Measurements from ENCODE around the gene MUC2. TPM values are rescaled to one million over a fixed set of nuclear protein-coding genes. Genes with fewer than 3 reads are reported as not detected.

MUC2 gene
- total and polyA plus RNA-seq, 2 of the 13 experiments (the other 11 are each of a cell fraction or from before 2014, with no cell fraction given) = not detected

- BruUV-seq (replicated peaks) = no TSS peak
- no peak overlapping the region for H3K4me3 ChIP-seq (replicated peaks in 1 of 3; ENCODE audit: insufficient read depth in 1 of 3, low read depth in 2 of 3, low read length in 3 of 3)
- FAIRE-seq (no peak), ATAC-seq (no peak), DNase-seq (ENCODE audit: low spot score) (no peak)
- no peak overlapping the region for H3K27ac ChIP-seq (ENCODE audit: extremely low read length, insufficient read depth, low read length)
- H3K79me2 ChIP-seq (ENCODE audit: insufficient read depth, low read length) = no peaks in the 10 kb centered on the region
- POLR2A ChIA-PET = no interaction called here
- no peaks in the 10 kb centered on the region for H4K20me1 ChIP-seq (ENCODE audit: insufficient read depth, low read length)
- intact Hi-C loops (cut with micrococcal nuclease; ENCODE audit: unreplicated experiment) = no loop called here
- H3K27me3 ChIP-seq (ENCODE audit: control insufficient read depth in 1 of 2, insufficient read depth in 2 of 2, low read length in 2 of 2) = peaks cover 18 to 85% of the 10 kb centered on the region in 2 experiments
- TF ChIP-seq ZNF253 (CRISPR knock-in tag; IDR thresholded peaks at IDR 0.05; ENCODE audit: borderline replicate concordance) (no peak), LRRFIP1 (CRISPR knock-in tag; conservative IDR thresholded peaks at IDR 0.05) (no peak), CREB1 (IDR thresholded peaks at IDR 0.05) (0 out of 2 replicates have a peak, but pooled peaks have one; percentile 19), CREB1 (CRISPR knock-in tag; IDR thresholded peaks at IDR 0.05) (no peak), ZNF616 (CRISPR knock-in tag; IDR thresholded peaks at IDR 0.05; ENCODE audit: low read depth) (no peak), ZNF570 (CRISPR knock-in tag; IDR thresholded peaks at IDR 0.05; ENCODE audit: borderline replicate concordance) (no peak), SIN3B (IDR thresholded peaks at IDR 0.05; ENCODE audit: low read length) (no peak), ZNF598 (CRISPR knock-in tag; IDR thresholded peaks at IDR 0.05; ENCODE audit: borderline replicate concordance) (no peak)
- no peaks in the 10 kb centered on the region for H3K9me3 ChIP-seq (ENCODE audit: low read length)
- no peaks in the 10 kb centered on the region for H3K36me3 ChIP-seq (replicated peaks in 1 of 2; ENCODE audit: control insufficient read depth in 1 of 2, insufficient read depth in 2 of 2, low read length in 2 of 2)
- no peak overlapping the region for H3K4me2 ChIP-seq (ENCODE audit: low read depth, low read length)
- CTCF ChIA-PET (ENCODE audit: low intra/inter-chr PET ratio, low total read pairs) = no interaction called here
- no peak overlapping the region for H3K9ac ChIP-seq (ENCODE audit: insufficient read depth, low read depth, low read length)
- WGBS (ENCODE audit: low lambda C conversion rate) = 83% methylated on average over 1 of the region's 13 CpGs
- no peaks in the 10 kb centered on the region for H3K4me1 ChIP-seq (ENCODE audit: insufficient read depth, low read length)
- H2AFZ ChIP-seq (ENCODE audit: low read length) = no peak overlapping the region
- in situ Hi-C loops (cut with HindIII; ENCODE audit: extremely low pct_ligation_motif_present, low pct_unique_long_range_greater_than_20kb) = no loop called here
These were observed 25.2 kb upstream of the MUC2 start for GRCh38 chr11:1049431-1049891.

Measured in HepG2 (cell line).